ENCODE data around the gene TPRG1L.

GRCh38 chr1:3678361-3679097 is 53.7 kb downstream of the TPRG1L start:
- TF ChIP-seq POLR2A (IDR thresholded peaks at IDR 0.05): no peak
- TF ChIP-seq, protein P1, sequence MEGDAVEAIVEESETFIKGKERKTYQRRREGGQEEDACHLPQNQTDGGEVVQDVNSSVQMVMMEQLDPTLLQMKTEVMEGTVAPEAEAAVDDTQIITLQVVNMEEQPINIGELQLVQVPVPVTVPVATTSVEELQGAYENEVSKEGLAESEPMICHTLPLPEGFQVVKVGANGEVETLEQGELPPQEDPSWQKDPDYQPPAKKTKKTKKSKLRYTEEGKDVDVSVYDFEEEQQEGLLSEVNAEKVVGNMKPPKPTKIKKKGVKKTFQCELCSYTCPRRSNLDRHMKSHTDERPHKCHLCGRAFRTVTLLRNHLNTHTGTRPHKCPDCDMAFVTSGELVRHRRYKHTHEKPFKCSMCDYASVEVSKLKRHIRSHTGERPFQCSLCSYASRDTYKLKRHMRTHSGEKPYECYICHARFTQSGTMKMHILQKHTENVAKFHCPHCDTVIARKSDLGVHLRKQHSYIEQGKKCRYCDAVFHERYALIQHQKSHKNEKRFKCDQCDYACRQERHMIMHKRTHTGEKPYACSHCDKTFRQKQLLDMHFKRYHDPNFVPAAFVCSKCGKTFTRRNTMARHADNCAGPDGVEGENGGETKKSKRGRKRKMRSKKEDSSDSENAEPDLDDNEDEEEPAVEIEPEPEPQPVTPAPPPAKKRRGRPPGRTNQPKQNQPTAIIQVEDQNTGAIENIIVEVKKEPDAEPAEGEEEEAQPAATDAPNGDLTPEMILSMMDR (IDR thresholded peaks at IDR 0.05): no peak
